MM.1S (cell line): ENCODE data around the gene PGK1.

ENCODE experiments used
- CTCF ChIP-seq: fragments of 300-600 bp; sonication (generic); IDR thresholded peaks from 2 replicates; pipeline ENCODE4 v1.5.1; 2016; ENCODE audit warnings: antibody characterized with exemption, low read length, mixed read lengths
- EZH2 ChIP-seq: fragments of 300-600 bp; sonication (generic); optimal IDR thresholded peaks from 2 replicates; pipeline ENCODE3; 2017; ENCODE audit warnings: low read depth, mild to moderate bottlenecking, antibody characterized with exemption, low read length, mixed read lengths
- EZH2phosphoT487 ChIP-seq: fragments of 300-600 bp; sonication (generic); IDR thresholded peaks from 2 replicates; pipeline ENCODE4 v1.6.1; 2018; ENCODE audit warnings: antibody characterized with exemption, low read length

- TF ChIP-seq CTCF, result no peak
- TF ChIP-seq EZH2, result no peak
- no peak for TF ChIP-seq EZH2phosphoT487
These were observed 25.7 kb downstream of the PGK1 start for GRCh38 chrX:78129714-78130113.
